GM23338 (cell line): Measurements from ENCODE around the gene HOXA5. TPM values are rescaled to one million over a fixed set of nuclear protein-coding genes. Genes with fewer than 3 reads are reported as not detected.

Experiments used
- ATAC-seq: fragments of 200-7000 bp; cut with Tn5 transposase; 3 replicates; pipeline ENCODE4 v1.9.1; 2020
- DNase-seq: peaks from one replicate; pipeline ENCODE4 v3.0.0-alpha.2; 2015; ENCODE audit warnings: low spot score
- H2AFZ ChIP-seq: fragments of 200-600 bp; sonication (generic); 2 replicates; pipeline ENCODE4 v1.8.0; 2016; ENCODE audit warnings: antibody characterized with exemption, mild to moderate bottlenecking, moderate library complexity
- H3F3A ChIP-seq: fragments of 200-600 bp; sonication (generic); replicated peaks from 2 replicates; pipeline ENCODE4 v1.8.0; 2017; ENCODE audit warnings: antibody characterized with exemption, mixed run types, low read depth
- H3K27ac ChIP-seq: fragments of 200-600 bp; sonication (generic); 2 replicates; pipeline ENCODE4 v1.6.1; 2016; ENCODE audit warnings: low read depth
- H3K27me3 ChIP-seq: fragments of 200-600 bp; sonication (generic); 2 replicates; pipeline ENCODE4 v1.8.0; 2016; ENCODE audit warnings: mild to moderate bottlenecking, mixed run types, moderate library complexity; ENCODE audit not compliant: insufficient read depth
- H3K36me3 ChIP-seq: fragments of 200-600 bp; sonication (generic); 2 replicates; pipeline ENCODE4 v1.8.0; 2016; ENCODE audit warnings: mild to moderate bottlenecking; ENCODE audit not compliant: insufficient read depth
- H3K4me1 ChIP-seq: fragments of 200-600 bp; sonication (generic); 2 replicates; pipeline ENCODE4 v1.8.0; 2016; ENCODE audit warnings: mild to moderate bottlenecking, moderate library complexity; ENCODE audit not compliant: insufficient read depth
- H3K4me2 ChIP-seq: fragments of 200-600 bp; sonication (generic); 2 replicates; pipeline ENCODE4 v1.7.1; 2017; ENCODE audit warnings: mixed run types
- H3K4me3 ChIP-seq: fragments of 200-600 bp; sonication (generic); 2 replicates; pipeline ENCODE4 v1.6.1; 2016; ENCODE audit warnings: mixed run types
- H3K79me2 ChIP-seq: fragments of 200-600 bp; sonication (generic); replicated peaks from 2 replicates; pipeline ENCODE4 v1.8.0; 2017; ENCODE audit warnings: mild to moderate bottlenecking; ENCODE audit not compliant: insufficient read depth
- H3K9me2 ChIP-seq: fragments of 200-600 bp; sonication (generic); 2 replicates; pipeline ENCODE4 v1.8.0; 2017; ENCODE audit not compliant: insufficient read depth
- H4K20me1 ChIP-seq: fragments of 200-600 bp; sonication (generic); replicated peaks from 2 replicates; pipeline ENCODE4 v1.8.0; 2017; ENCODE audit warnings: mild to moderate bottlenecking; ENCODE audit not compliant: insufficient read depth
- H3K27ac Mint-ChIP-seq: 2 replicates; pipeline ENCODE4 v1.8.0; 2020; ENCODE audit warnings: inconsistent platforms, mild to moderate bottlenecking, moderate library complexity, mixed read lengths
- H3K27me3 Mint-ChIP-seq: 3 replicates; pipeline ENCODE4 v1.8.0; 2022; ENCODE audit warnings: low read depth, mild to moderate bottlenecking, moderate library complexity, mixed read lengths, inconsistent platforms; ENCODE audit not compliant: insufficient read depth, poor library complexity
- H3K36me3 Mint-ChIP-seq: 3 replicates; pipeline ENCODE4 v1.8.0; 2021; ENCODE audit warnings: low read depth, mild to moderate bottlenecking, inconsistent platforms, moderate library complexity, mixed read lengths
- H3K4me1 Mint-ChIP-seq: 3 replicates; pipeline ENCODE4 v1.8.0; 2020; ENCODE audit warnings: mild to moderate bottlenecking, inconsistent platforms, mixed read lengths
- H3K4me3 Mint-ChIP-seq: 3 replicates; pipeline ENCODE4 v1.8.0; 2021; ENCODE audit warnings: moderate library complexity, mild to moderate bottlenecking, inconsistent platforms, mixed read lengths
- H3K9me3 Mint-ChIP-seq: 3 replicates; pipeline ENCODE4 v1.8.0; 2020; ENCODE audit warnings: moderate library complexity, mild to moderate bottlenecking, inconsistent platforms, mixed read lengths
- CREB1 ChIP-seq: fragments of 250-450 bp; sonication (Bioruptor Pico); IDR thresholded peaks from 2 replicates; pipeline ENCODE4 v1.5.0; 2020; ENCODE audit warnings: low read depth, mild to moderate bottlenecking, moderate library complexity
- ETS1 ChIP-seq: IDR thresholded peaks from 2 replicates; pipeline ENCODE4 v1.6.1; 2016; ENCODE audit warnings: antibody characterized with exemption
- EZH2 ChIP-seq: fragments of 200-600 bp; sonication (generic); IDR thresholded peaks from one replicate; pipeline ENCODE4 v1.8.0; 2017; ENCODE audit warnings: antibody characterized with exemption, mild to moderate bottlenecking, low read depth; ENCODE audit not compliant: unreplicated experiment
- EZH2phosphoT487 ChIP-seq: fragments of 200-600 bp; sonication (generic); IDR thresholded peaks from one replicate; pipeline ENCODE4 v1.8.1; 2018; ENCODE audit warnings: antibody characterized with exemption; ENCODE audit not compliant: unreplicated experiment
- JUNB ChIP-seq: IDR thresholded peaks from one replicate; pipeline ENCODE4 v1.6.1; 2016; ENCODE audit warnings: antibody characterized with exemption; ENCODE audit not compliant: unreplicated experiment
- NANOG ChIP-seq: IDR thresholded peaks from 2 replicates; pipeline ENCODE4 v1.6.1; 2016; ENCODE audit warnings: antibody characterized with exemption, borderline replicate concordance
- STAT1 ChIP-seq: IDR thresholded peaks from one replicate; pipeline ENCODE4 v1.6.1; 2016; ENCODE audit warnings: antibody characterized with exemption; ENCODE audit not compliant: unreplicated experiment
- ZNF331 ChIP-seq: fragments of 250-450 bp; sonication (Bioruptor Pico); IDR thresholded peaks from 2 replicates; pipeline ENCODE4 v1.5.0; 2020; ENCODE audit warnings: low read depth, mild to moderate bottlenecking, moderate library complexity
- ZNF462 ChIP-seq: fragments of 250-450 bp; sonication (Bioruptor Pico); IDR thresholded peaks from 2 replicates; pipeline ENCODE4 v1.5.0; 2020; ENCODE audit warnings: mild to moderate bottlenecking, moderate library complexity
- polyA plus RNA-seq: library from polyadenylated mRNA; unstranded; fragments of >200 nt; fragmentation: Nextera tagmentation; extraction: Ambion mirVana; gene quantifications from 2 replicates; pipeline ENCODE4 v1.2.1, GENCODE V29; 2016
- total RNA-seq: library from RNA; depleted of rRNA; stranded (reverse); fragments of >200 nt; shearing (Covaris generic); gene quantifications from 2 replicates; pipeline ENCODE4 v1.2.3, GENCODE V29; 2014

HOXA5 gene
- total and polyA plus RNA-seq, 2 experiments from 2014 or later, result not detected

- no peaks in the 10 kb centered on the region for H3K79me2 ChIP-seq
- peak overlapping the region; percentile 41 for H3K4me3 ChIP-seq
- peaks cover 7% of the 10 kb centered on the region; the same call in 2 of the 3 replicates for H3K9me3 Mint-ChIP-seq
- H3K27me3 ChIP-seq, result peaks cover 100% of the 10 kb centered on the region
- no peak overlapping the region for H3K27ac Mint-ChIP-seq
- H3K27ac ChIP-seq, result no peak overlapping the region
- DNase-seq, result peak; percentile 80
- no peaks in the 10 kb centered on the region; the same call in 2 of the 3 replicates for H3K36me3 Mint-ChIP-seq
- peaks cover 46% of the 10 kb centered on the region for H3F3A ChIP-seq
- peaks cover 30% of the 10 kb centered on the region for H3K4me1 ChIP-seq
- H3K27me3 Mint-ChIP-seq, result peaks cover 100% of the 10 kb centered on the region
- H4K20me1 ChIP-seq, result peaks cover 76% of the 10 kb centered on the region
- H3K36me3 ChIP-seq, result no peaks in the 10 kb centered on the region
- ATAC-seq, result peak; percentile 57
- no peak overlapping the region for H3K4me3 Mint-ChIP-seq
- peaks cover 28% of the 10 kb centered on the region for H3K4me1 Mint-ChIP-seq
- H3K9me2 ChIP-seq, result no peaks in the 10 kb centered on the region
- H2AFZ ChIP-seq, result no peak overlapping the region; the same call in 1 of the 2 replicates
- peak overlapping the region; percentile 71 for H3K4me2 ChIP-seq
- peak; percentile 62 for TF ChIP-seq EZH2
- TF ChIP-seq NANOG, result no peak
- peak; percentile 93 for TF ChIP-seq EZH2phosphoT487
These were observed 37.1 kb downstream of the HOXA5 start for GRCh38 chr7:27106181-27106900.

GRCh38 chr7:27105301-27106031 is 38.0 kb downstream of the HOXA5 start:
- Histone ChIP-seq H3F3A (peaks cover 53% of the 10 kb centered on the region), H3K36me3 (no peaks in the 10 kb centered on the region), H4K20me1 (peaks cover 72% of the 10 kb centered on the region), H2AFZ (no peak overlapping the region), H3K79me2 (no peaks in the 10 kb centered on the region), H3K4me1 (peaks cover 38% of the 10 kb centered on the region), H3K27me3 (peaks cover 100% of the 10 kb centered on the region), H3K4me3 (no peak overlapping the region), H3K4me2 (no peak overlapping the region; the same call in 1 of the 2 replicates), H3K9me2 (no peaks in the 10 kb centered on the region), H3K27ac (no peak overlapping the region)
- no peak overlapping the region for H3K4me3 Mint-ChIP-seq
- TF ChIP-seq EZH2phosphoT487, result peak; percentile 50
- no peak for TF ChIP-seq JUNB
- no peak for TF ChIP-seq ZNF331
- TF ChIP-seq ETS1, result no peak
- TF ChIP-seq STAT1, result no peak
- no peak for TF ChIP-seq NANOG
- no peak for TF ChIP-seq CREB1 (CRISPR knock-in tag)
- TF ChIP-seq ZNF462 (CRISPR knock-in tag), result no peak
- peak; percentile 84 for TF ChIP-seq EZH2
- H3K27me3 Mint-ChIP-seq, result peaks cover 100% of the 10 kb centered on the region
- ATAC-seq, result no peak
- H3K4me1 Mint-ChIP-seq, result peaks cover 31% of the 10 kb centered on the region
- no peak overlapping the region for H3K27ac Mint-ChIP-seq
- H3K36me3 Mint-ChIP-seq, result no peaks in the 10 kb centered on the region; the same call in 2 of the 3 replicates
- DNase-seq, result no peak
- peaks cover 2% of the 10 kb centered on the region; the same call in 1 of the 3 replicates for H3K9me3 Mint-ChIP-seq
